Muscle layer of colon (tissue), 2 donors: ENCODE results near the gene PDCD1LG2.

Experiments
- H3K27ac ChIP-seq: one replicate; pipeline ENCODE4 v1.7.0; 2013; ENCODE audit warnings: low read depth, mild to moderate bottlenecking, low read length, moderate library complexity
- H3K27me3 ChIP-seq, 2 donors: one replicate each; pipeline ENCODE4 v1.7.0; 2013; ENCODE audit warnings: low read length in 2 of 2, mild to moderate bottlenecking in 2 of 2; ENCODE audit not compliant: insufficient read depth in 2 of 2, control insufficient read depth in 1 of 2
- H3K36me3 ChIP-seq: one replicate; pipeline ENCODE4 v1.7.0; 2013; ENCODE audit warnings: mild to moderate bottlenecking, low read length; ENCODE audit not compliant: insufficient read depth
- H3K4me1 ChIP-seq: one replicate; pipeline ENCODE4 v1.7.0; 2013; ENCODE audit warnings: mild to moderate bottlenecking, low read length; ENCODE audit not compliant: insufficient read depth
- H3K4me3 ChIP-seq, 2 donors: one replicate each; pipeline ENCODE4 v1.7.0; 2013; ENCODE audit warnings: low read length in 2 of 2, low read depth in 1 of 2, mild to moderate bottlenecking in 1 of 2, moderate library complexity in 1 of 2
- H3K9ac ChIP-seq: one replicate; pipeline ENCODE4 v1.7.0; 2013; ENCODE audit warnings: low read length
- H3K9me3 ChIP-seq: one replicate; pipeline ENCODE4 v1.7.0; 2013; ENCODE audit warnings: mild to moderate bottlenecking, low read length
- donor health status: abdominal sarcoma.
- donor health status: Adenocarcinoma of cecum.

Gene PDCD1LG2

DNA sequence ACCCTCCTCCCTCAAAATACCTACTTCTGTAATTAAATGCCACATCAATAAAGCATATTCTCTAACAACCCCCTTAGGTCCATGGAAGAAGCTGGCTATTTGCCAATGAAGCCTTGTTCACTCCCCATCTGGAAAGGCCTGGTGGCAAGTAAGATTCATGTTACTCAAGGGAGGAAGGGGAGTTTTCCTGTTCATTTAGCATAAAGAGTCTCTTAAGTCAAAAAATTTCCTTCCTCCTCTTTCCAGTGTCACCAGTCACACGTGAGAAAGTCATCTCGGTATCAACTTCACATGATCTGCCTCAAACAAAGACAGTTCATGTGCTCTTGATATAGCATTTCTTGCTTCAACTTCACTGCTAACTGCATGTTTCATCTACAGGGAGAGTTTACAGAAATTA, 85.8 kb downstream of the PDCD1LG2 start:
- H3K4me3 ChIP-seq: no peak overlapping the region
- no peaks in the 10 kb centered on the region for H3K4me1 ChIP-seq
- no peak overlapping the region for H3K9ac ChIP-seq
- H3K27me3 ChIP-seq: no peaks in the 10 kb centered on the region
- H3K9me3 ChIP-seq: no peaks in the 10 kb centered on the region
- no peaks in the 10 kb centered on the region for H3K36me3 ChIP-seq
- H3K27ac ChIP-seq: no peak overlapping the region

- no peak overlapping the region for H3K27ac ChIP-seq
- H3K4me1 ChIP-seq: peaks cover 5% of the 10 kb centered on the region
- H3K4me3 ChIP-seq: peak overlapping the region in 1 of 2 donors; percentile 44
- no peaks in the 10 kb centered on the region for H3K27me3 ChIP-seq
- H3K36me3 ChIP-seq: no peaks in the 10 kb centered on the region
- H3K9ac ChIP-seq: peak overlapping the region; percentile 24
- no peaks in the 10 kb centered on the region for H3K9me3 ChIP-seq
Measured at GRCh38 chr9:5608298-5609225, 98.2 kb downstream of the PDCD1LG2 start.

DNA sequence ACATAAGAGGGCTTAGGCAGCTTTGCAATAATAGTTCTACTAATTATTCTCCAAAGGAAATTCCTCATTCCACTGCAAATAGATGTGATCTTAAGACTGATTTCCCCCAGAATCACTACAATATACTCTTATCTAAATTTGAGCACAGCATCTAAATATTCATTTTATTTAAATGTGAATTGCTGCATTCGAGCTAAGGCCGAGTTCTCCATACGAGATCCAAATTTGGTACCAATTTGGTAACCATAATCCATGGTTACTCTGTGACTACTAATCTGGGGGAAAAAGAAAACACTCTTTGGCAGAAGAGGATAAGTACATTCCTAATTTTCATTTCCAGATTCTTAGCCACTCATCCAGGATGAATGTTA, 98.9 kb downstream of the PDCD1LG2 start:
- no peaks in the 10 kb centered on the region for H3K9me3 ChIP-seq
- peak overlapping the region in 1 of 2 donors; percentile 44 for H3K4me3 ChIP-seq
- H3K36me3 ChIP-seq: no peaks in the 10 kb centered on the region
- no peak overlapping the region for H3K9ac ChIP-seq
- H3K27ac ChIP-seq: no peak overlapping the region
- H3K27me3 ChIP-seq: no peaks in the 10 kb centered on the region
- peaks cover 5% of the 10 kb centered on the region for H3K4me1 ChIP-seq

DNA sequence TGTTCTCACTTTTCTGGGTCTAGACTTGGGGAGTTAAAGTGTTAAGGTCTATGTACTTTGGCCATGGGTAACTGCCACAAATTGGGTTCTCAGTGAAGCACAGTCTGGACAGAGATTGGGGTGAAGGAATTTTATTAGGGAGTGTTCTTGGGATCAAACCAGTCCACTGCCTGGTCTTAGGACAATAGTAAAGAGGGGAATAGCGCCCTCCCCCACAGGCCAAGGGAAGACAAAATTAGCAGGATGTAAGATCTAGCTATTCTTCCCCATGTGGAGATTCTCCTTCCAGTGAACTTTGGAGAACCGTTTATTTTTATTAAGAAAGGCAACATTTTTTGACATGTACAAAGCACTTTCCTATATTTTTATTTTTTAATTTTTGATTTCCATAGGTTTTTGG, 100.2 kb downstream of the PDCD1LG2 start:
- H3K27me3 ChIP-seq: no peaks in the 10 kb centered on the region
- H3K4me3 ChIP-seq: no peak overlapping the region
- no peak overlapping the region for H3K27ac ChIP-seq
- H3K9me3 ChIP-seq: no peaks in the 10 kb centered on the region
- H3K36me3 ChIP-seq: no peaks in the 10 kb centered on the region
- H3K4me1 ChIP-seq: peaks cover 5% of the 10 kb centered on the region
- no peak overlapping the region for H3K9ac ChIP-seq

DNA sequence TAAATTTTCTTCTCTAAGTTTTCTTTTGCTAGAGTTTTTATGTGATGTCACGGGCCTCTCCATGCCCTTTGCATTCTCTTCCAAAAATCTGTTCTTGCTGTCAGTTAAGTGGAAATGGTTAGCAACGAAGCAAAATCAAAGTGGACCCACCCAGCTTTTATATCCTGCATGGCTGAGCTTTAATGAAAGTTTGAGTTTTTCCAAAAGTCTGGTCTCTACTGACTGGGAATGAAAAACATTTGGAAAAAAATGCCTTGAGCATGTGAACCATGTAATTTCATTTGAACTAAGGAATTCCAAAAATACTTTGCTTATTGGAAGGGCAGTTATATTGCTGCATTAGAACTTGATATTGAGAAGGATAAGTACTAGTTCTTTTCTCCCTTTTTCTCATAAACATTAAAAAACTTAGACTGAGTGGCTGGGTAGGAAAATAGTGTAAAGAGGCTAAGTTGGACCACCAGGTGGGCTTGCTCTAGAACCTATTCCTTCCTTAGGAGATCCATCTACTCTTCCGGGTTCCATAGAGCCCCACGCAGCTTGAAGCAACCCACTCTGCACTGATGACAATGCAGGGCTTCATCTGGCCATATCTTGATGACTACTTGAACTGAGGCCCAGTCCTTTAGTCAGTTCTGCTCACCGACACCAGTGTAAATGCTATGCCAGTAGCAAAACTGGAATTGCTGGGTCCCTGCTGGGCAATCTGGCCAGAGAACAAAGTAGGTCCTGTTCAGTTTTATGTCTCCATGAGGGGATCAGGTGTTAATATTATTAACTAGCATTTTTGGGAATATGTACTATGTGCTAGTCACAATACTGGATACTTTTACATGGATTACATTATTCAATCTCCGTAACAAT, 101.2 kb downstream of the PDCD1LG2 start:
- Histone ChIP-seq H3K36me3 (no peaks in the 10 kb centered on the region), H3K27me3 (no peaks in the 10 kb centered on the region), H3K9me3 (no peaks in the 10 kb centered on the region), H3K9ac (no peak overlapping the region), H3K4me1 (peaks cover 5% of the 10 kb centered on the region), H3K4me3 (no peak overlapping the region), H3K27ac (no peak overlapping the region)

- H3K9ac ChIP-seq: no peak overlapping the region
- H3K27ac ChIP-seq: no peak overlapping the region
- H3K4me1 ChIP-seq: peaks cover 5% of the 10 kb centered on the region
- H3K4me3 ChIP-seq: no peak overlapping the region
- no peaks in the 10 kb centered on the region for H3K36me3 ChIP-seq
- no peaks in the 10 kb centered on the region for H3K9me3 ChIP-seq
- no peaks in the 10 kb centered on the region for H3K27me3 ChIP-seq
Measured at GRCh38 chr9:5612185-5612530, 101.8 kb downstream of the PDCD1LG2 start.

GRCh38 chr9:5614192-5614591, 103.9 kb downstream of the PDCD1LG2 start:
- Histone ChIP-seq H3K9me3 (no peaks in the 10 kb centered on the region), H3K27me3 (no peaks in the 10 kb centered on the region), H3K27ac (no peak overlapping the region), H3K9ac (no peak overlapping the region), H3K4me3 (no peak overlapping the region), H3K4me1 (no peaks in the 10 kb centered on the region), H3K36me3 (no peaks in the 10 kb centered on the region)

DNA sequence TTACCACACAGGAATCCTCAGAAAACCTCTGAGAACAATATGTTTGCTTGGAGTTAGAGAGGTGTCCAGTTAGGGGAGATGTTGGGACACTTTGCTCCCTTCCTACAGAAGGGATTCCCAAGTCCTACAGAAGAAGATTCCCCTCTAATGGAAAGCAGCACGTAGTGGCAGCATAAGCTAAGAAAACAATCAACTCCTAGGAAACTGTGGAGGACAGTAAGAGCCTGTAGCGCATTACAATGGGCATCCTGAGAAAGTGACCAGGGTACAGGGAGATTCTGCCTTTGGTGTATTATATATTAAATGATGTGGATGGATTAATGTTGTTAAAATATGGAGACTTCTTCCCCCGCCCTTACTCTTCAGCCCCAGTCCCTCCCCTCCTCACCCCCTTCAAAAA, 104.7 kb downstream of the PDCD1LG2 start:
- Histone ChIP-seq H3K9me3 (no peaks in the 10 kb centered on the region), H3K27ac (no peak overlapping the region), H3K4me1 (no peaks in the 10 kb centered on the region), H3K27me3 (no peaks in the 10 kb centered on the region), H3K36me3 (no peaks in the 10 kb centered on the region), H3K4me3 (no peak overlapping the region), H3K9ac (no peak overlapping the region)

GRCh38 chr9:5617749-5618148, 107.4 kb downstream of the PDCD1LG2 start:
- Histone ChIP-seq H3K27ac (no peak overlapping the region), H3K36me3 (no peaks in the 10 kb centered on the region), H3K9me3 (no peaks in the 10 kb centered on the region), H3K9ac (no peak overlapping the region), H3K27me3 (no peaks in the 10 kb centered on the region), H3K4me3 (no peak overlapping the region), H3K4me1 (peaks cover 4% of the 10 kb centered on the region)

DNA sequence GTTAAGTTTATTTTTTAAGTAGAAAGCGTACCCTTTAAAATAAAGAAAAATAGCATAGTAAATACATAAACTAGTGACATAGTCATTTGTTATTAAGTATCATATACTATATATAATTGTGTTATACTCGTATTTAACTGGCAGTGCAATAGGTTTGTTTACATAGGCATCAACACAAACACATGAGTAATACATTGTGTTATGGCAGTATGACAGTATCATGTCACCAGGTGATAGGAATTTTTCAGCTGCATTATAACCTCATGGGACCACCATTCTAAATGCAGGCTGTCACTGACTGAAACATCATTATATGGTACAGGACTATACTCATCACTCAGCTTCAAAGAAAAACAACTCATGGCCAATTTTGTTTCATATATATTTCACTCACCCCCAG, 110.2 kb downstream of the PDCD1LG2 start:
- Histone ChIP-seq H3K27me3 (no peaks in the 10 kb centered on the region), H3K36me3 (no peaks in the 10 kb centered on the region), H3K4me3 (no peak overlapping the region), H3K9me3 (no peaks in the 10 kb centered on the region), H3K9ac (no peak overlapping the region), H3K27ac (no peak overlapping the region), H3K4me1 (peaks cover 4% of the 10 kb centered on the region)
